H4 (cell line): ENCODE measurements around the gene PACSIN1. TPM values are rescaled to one million over a fixed set of nuclear protein-coding genes. Genes with fewer than 3 reads are reported as not detected.

Experiments
- DNase-seq: peaks from one replicate; pipeline ENCODE4 v3.0.0-alpha.2; 2015; ENCODE audit warnings: low spot score
- total RNA-seq: library from RNA; depleted of rRNA; stranded (reverse); fragments of >200 nt; shearing (Covaris generic); gene quantifications from 2 replicates; pipeline ENCODE4 v1.2.3, GENCODE V29; 2014

Gene PACSIN1
- total RNA-seq, 1 experiment from 2014 or later: not detected

GRCh38 chr6:34514593-34515472, 49.0 kb downstream of the PACSIN1 start:
- DNase-seq: no peak

DNA sequence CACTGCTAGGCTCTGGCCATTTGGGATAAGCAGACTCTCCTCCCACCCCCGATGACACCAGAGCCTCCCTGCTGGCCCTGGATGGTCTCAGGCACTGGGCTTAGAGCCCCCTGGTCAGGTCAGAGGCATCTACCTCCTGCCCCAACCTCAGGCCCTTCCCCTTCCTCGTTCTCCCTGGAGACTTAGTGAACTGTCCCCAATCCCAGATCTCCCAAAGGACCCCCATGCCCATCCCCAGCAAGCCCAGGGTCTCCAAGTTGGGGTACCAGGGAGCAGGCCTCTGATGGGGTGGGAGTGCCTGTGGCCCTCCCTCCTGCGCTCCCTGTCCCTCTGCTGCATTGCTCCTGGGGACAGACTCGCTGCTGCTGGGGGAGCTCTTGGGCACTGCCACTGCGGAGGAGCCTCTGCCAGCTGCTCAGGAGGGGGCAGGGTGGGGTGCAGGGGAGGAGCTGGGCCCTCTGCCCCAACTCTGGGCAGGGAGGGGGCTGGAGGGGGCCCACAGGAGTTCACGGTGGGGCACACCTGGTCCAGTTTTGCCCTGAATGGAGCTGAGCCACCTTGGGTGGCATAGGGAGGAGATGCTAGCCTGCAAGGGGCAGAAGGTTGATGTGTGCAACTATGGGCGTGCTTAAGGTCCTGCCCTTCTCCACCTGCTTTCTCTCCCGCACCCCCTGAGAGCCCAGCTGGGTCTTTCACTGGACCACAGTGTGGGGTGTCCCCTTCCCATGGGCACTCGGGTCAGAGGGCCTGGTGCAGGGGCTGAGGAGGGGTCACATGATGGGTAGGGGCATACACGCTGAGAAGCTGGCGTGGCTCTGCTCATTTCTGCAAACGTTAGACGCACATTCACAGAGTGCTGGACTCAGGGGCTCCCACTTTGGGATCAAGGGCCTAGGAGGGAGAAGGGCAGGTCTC, 49.9 kb downstream of the PACSIN1 start:
- DNase-seq: no peak

GRCh38 chr6:34516391-34517324, 50.8 kb downstream of the PACSIN1 start:
- no peak for DNase-seq

DNA sequence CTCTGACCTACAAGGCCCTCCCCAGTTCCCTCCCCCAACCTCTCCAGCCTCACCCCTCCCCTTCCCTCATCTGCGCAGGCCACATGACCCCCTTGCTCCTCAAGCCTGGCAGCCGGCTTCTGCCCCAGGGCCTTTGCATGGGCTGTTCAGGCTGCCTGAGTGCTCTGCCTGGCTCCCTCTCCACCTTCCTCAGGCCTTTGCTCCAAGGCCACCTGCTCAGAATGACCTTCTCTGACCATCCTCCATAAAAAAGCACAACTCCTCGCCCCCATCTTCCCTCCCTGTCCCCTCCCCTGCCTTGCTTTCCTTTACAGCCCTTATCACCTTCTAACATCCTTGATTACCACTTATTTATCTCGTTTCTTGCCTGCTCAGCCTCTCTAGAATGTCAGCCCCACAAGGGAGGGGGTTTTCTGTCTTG, 51.6 kb downstream of the PACSIN1 start:
- no peak for DNase-seq

- DNase-seq: no peak
These were observed 52.1 kb downstream of the PACSIN1 start for GRCh38 chr6:34517966-34518365.

DNA sequence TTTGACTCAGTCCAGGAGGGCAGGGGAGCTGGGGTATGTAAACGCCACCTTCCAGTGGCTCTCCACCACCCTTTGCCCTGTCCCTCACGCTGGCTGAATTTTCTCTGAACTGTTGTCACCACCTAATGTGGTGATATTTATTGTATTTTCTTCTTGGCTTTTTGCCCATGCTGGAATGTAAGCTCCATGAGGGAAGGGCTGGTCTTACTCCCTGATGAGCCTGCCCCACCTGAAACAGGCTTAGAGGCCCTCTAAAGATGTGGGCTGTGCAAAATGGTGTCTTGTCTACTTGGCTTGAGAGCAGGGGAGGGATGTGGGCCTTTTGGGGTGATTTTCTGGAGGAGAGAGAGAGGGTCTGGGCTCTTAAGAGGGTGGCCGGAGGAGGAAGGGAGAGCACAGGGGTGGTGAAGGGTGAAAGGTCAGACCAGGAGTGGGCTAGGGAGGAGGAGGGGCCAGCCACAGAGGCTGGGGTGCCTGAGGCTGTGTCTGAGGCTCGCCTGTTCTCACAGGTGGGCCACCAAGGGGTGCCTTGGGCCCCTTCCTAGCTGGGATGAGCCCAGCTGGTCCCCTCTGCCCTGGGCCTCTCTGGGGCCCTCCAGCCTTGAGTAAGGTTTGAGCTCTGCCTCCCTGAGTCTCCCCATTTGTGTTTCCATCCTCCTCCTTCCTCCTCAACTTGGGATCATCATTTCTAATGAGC, 52.9 kb downstream of the PACSIN1 start:
- no peak for DNase-seq

GRCh38 chr6:34519971-34520644, 54.2 kb downstream of the PACSIN1 start:
- DNase-seq: no peak

- DNase-seq: no peak
These were observed 55.0 kb downstream of the PACSIN1 start for GRCh38 chr6:34520645-34521462.

DNA sequence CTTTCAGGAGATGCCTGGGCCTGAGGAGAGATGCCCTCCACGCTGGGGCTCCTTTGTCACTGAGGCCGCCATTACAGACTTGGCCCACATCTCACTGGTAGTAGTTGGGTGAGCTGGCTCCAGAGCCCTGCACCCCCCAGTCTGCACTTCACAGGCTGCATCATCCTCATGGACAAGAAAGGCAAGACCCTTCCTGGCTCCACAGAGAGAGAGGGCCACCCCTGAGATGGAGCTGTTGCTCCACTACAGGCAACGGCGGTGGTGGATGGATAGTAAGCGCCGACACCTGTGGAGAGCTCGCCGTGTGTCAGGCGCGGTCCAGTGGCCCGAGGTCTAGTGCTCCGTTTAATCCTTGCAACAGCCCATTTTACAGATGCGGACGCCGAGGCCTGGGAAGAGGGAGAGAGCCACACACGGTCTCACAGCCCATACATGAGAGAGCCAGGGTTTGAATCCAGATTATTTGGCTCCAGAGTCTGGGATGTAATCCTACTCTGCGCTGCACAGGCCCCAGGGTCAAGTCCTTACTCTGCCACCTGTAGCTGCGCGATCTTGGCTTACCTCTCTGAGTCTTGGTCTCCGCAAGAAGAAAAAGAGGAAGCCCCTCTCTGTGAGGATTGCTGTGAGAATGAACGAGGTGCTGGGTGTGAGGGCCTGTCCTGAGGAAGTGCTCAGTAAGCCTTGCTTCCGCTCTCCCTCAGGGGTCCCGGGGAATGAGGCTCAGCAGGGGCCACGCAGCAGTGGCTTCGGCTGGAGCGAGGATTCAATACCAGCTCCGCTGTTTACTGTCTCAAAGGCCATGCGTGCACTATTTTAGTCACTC, 55.8 kb downstream of the PACSIN1 start:
- DNase-seq: no peak

- no peak for DNase-seq
These were observed 56.9 kb downstream of the PACSIN1 start for GRCh38 chr6:34522761-34523160.

- no peak for DNase-seq
These were observed 57.7 kb downstream of the PACSIN1 start for GRCh38 chr6:34523441-34524206.

- DNase-seq: no peak
These were observed 58.6 kb downstream of the PACSIN1 start for GRCh38 chr6:34524499-34524898.

DNA sequence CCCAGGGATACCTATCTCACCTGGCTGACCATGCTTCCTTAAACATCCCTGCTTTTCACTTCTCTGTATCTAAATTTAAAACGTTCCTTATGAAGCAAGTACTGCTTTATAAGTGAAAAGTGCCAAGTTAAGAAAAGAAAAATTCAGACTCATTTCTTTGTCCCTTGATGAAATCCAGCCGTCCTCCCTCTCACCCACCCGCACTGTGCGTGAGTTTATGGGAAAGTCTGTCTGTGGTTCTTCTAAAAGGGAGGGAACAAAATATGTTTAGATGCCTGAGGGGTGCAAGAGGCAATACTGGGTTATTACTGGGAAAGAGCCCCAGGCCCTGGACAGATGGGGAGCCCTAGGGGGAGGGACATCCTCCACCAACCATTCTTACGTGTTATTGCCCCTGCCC, 59.1 kb downstream of the PACSIN1 start:
- no peak for DNase-seq

DNA sequence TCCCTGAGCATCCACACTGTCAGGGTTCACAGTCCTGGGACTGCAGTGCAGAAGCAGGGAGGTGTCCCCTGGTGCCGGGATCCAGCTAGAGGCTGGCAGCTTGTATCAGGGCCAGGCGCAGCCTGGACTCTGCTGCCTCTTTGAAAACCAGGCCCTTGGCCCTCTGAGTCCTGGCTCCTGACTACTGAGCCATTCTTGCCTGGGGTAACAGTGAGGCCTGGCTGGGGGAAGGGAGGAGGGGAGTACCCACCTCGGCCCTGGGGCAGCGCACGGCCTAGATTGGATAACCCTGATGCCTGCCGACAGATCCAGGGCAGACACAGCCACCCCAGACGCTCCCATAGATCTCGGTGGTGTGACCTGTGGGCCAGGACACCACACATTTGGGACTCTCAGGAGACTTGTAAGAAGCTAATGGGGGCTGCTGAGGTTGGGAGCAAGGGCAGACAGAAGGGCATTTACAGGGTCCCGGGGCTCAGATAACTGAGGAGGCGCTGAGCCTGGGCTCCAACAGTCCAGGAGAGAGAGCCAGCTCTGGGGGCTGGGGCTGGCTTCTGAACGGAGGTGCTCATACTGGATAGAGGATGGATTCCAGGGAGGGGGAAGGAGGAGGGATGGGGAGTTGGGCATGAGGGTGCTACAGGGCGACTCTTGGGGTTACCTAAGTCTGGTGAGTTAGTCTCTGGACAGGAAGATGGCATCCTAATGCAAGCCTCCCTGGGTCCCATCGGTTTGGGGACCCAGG, 59.7 kb downstream of the PACSIN1 start:
- DNase-seq: no peak

DNA sequence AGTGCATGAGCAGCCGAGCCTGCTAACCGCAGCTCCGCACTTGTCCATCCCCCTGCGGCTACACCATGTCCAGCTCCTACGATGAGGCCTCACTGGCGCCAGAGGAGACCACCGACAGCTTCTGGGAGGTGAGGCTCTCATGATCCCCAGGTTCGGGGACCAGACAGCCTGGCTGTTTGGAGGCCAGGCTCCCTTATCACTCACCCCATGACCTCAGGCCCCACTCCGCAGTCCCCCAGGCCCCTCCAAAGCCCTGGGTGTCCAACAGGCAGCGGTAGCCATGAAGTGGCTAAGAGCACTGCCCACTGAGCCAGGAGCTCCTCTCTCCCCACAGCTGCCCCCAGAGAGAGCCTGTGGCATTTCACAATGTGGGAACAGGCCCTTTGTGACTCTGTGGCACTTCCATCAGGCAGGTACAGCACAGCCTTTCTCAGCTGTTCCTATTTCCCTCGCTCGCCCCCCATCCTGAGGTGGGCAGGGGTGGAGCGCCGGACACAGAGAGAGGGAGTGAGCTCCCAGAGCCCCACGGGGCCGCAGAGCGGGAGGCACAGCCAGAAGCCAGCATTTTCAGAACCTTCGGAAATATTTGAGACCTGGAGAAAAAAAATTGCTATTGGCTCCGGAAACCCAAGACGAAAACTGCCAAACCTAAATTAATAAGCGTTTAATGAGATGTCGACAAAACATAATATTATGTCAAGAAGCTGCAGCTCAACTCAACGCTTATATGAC, 60.5 kb downstream of the PACSIN1 start:
- no peak for DNase-seq

DNA sequence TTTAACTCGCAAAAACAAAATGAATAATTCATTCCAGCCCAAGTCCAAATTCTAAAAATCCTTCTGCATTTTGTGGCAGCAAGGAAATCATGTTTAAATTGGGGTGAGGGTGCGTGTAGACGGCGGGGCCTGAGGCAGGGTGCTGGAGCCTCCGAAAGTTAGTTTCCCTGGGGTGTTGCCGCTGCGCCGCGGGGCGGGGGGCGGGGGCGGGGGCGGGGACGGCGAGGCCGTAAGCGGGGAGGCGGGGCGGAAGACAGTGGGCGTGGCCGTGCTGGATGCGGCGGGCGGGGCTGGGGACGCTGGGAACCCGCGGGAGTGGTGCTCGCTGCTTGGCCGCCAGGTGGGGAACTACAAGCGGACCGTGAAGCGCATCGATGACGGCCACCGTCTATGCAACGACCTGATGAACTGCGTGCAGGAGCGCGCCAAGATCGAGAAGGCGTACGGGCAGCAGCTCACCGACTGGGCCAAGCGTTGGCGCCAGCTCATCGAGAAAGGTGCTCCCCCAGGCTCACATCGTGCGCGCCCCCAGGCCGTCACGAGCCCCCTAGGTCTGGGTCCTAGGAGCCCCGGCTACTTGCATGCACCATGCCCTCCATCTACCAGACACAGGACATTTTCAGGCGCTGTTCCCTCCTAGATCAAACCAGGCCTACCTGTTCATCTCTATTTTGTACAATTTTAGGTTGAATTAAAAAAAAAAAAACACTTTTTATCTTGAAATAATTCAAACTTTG, 61.3 kb downstream of the PACSIN1 start:
- peak; percentile 81 for DNase-seq
